ENCODE data around the gene TAPBPL.
A peak's percentile ranks its signal among the peaks of the same experiment; 100 is the strongest.
"Not testable (repeated sequence)": the region's sequence is repeated elsewhere in the genome, so short reads cannot be mapped to it uniquely, and the experiment has no call there.

Gene TAPBPL

GRCh38 chr12:6464531-6464930 lies 12.7 kb downstream of the TAPBPL start:
- no peak for DNase-seq

- DNase-seq = no peak
Observed at GRCh38 chr12:6465467-6466183, 13.8 kb downstream of the TAPBPL start.

GRCh38 chr12:6466184-6466573 lies 14.3 kb downstream of the TAPBPL start:
- no peak for DNase-seq

- DNase-seq = not testable (repeated sequence)
Observed at GRCh38 chr12:6466751-6467150, 14.9 kb downstream of the TAPBPL start.

GRCh38 chr12:6467571-6468282 lies 15.9 kb downstream of the TAPBPL start:
- DNase-seq = not testable (repeated sequence)

- DNase-seq = no peak
Observed at GRCh38 chr12:6468283-6468575, 16.4 kb downstream of the TAPBPL start.

- DNase-seq = no peak
Observed at GRCh38 chr12:6469092-6469491, 17.2 kb downstream of the TAPBPL start.

- DNase-seq = no peak
Observed at GRCh38 chr12:6469609-6470374, 17.9 kb downstream of the TAPBPL start.

- peak; percentile 90 to 95 for DNase-seq
Observed at GRCh38 chr12:6470375-6471163, 18.7 kb downstream of the TAPBPL start, which contains the start of gene VAMP1. Gene VAMP1, minus strand, starts transcription at chr12:6470677. Its CDS starts 146 bp downstream, at chr12:6470531.

- DNase-seq = no peak
Observed at GRCh38 chr12:6471989-6472360, 20.1 kb downstream of the TAPBPL start.

GRCh38 chr12:6472491-6472890 lies 20.6 kb downstream of the TAPBPL start:
- DNase-seq = no peak

GRCh38 chr12:6475233-6475975 lies 23.6 kb downstream of the TAPBPL start:
- DNase-seq = not testable (repeated sequence)

- DNase-seq = no peak
Observed at GRCh38 chr12:6476489-6476888, 24.6 kb downstream of the TAPBPL start.

- DNase-seq = peak; percentile 1 to 8
Observed at GRCh38 chr12:6477601-6478377, 25.9 kb downstream of the TAPBPL start.

- no peak for DNase-seq
Observed at GRCh38 chr12:6478416-6478815, 26.6 kb downstream of the TAPBPL start.

GRCh38 chr12:6488240-6488639 lies 36.4 kb downstream of the TAPBPL start:
- DNase-seq = no peak

GRCh38 chr12:6489449-6489848 lies 37.6 kb downstream of the TAPBPL start:
- no peak for DNase-seq

- DNase-seq = not testable (repeated sequence)
Observed at GRCh38 chr12:6490673-6491072, 38.8 kb downstream of the TAPBPL start.

- peak; percentile 58 to 84 for DNase-seq
Observed at GRCh38 chr12:6492838-6493496, 41.1 kb downstream of the TAPBPL start, which contains the start of gene MRPL51. Gene MRPL51, minus strand, starts transcription at chr12:6493262. Its CDS starts 126 bp downstream, at chr12:6493136.

GRCh38 chr12:6493497-6494257 lies 41.8 kb downstream of the TAPBPL start, which contains the start of gene NCAPD2:
Gene NCAPD2, plus strand, starts transcription at chr12:6494102. Its CDS starts 997 bp downstream, at chr12:6495099.
- peak; percentile 76 to 87 for DNase-seq
